Activated T-cell treated with anti-CD3 and anti-CD28 coated beads, Interleukin-2, amount 50 U/mL, for 24 hours (primary cell): ENCODE measurements around the gene LVRN.
"Not testable (repeated sequence)": the region's sequence is repeated elsewhere in the genome, so short reads cannot be mapped to it uniquely, and the experiment has no call there.

Experiments
- DNase-seq: peaks from one replicate; pipeline ENCODE4 v3.0.0-alpha.2; 2020
- H3K27ac Mint-ChIP-seq: 2 replicates; pipeline ENCODE4 v1.8.0; 2020; ENCODE audit warnings: mild to moderate bottlenecking, mixed read lengths
- H3K27me3 Mint-ChIP-seq: 2 replicates; pipeline ENCODE4 v1.8.0; 2020; ENCODE audit warnings: mixed read lengths
- H3K36me3 Mint-ChIP-seq: 2 replicates; pipeline ENCODE4 v1.8.0; 2020; ENCODE audit warnings: low read depth, mixed read lengths
- H3K4me1 Mint-ChIP-seq: 2 replicates; pipeline ENCODE4 v1.8.0; 2020; ENCODE audit warnings: low read depth, mixed read lengths
- H3K4me3 Mint-ChIP-seq: 2 replicates; pipeline ENCODE4 v1.8.0; 2020; ENCODE audit warnings: mild to moderate bottlenecking, moderate library complexity, mixed read lengths
- H3K9me3 Mint-ChIP-seq: 2 replicates; pipeline ENCODE4 v1.8.0; 2020; ENCODE audit warnings: mixed read lengths

The LVRN gene, protein sequence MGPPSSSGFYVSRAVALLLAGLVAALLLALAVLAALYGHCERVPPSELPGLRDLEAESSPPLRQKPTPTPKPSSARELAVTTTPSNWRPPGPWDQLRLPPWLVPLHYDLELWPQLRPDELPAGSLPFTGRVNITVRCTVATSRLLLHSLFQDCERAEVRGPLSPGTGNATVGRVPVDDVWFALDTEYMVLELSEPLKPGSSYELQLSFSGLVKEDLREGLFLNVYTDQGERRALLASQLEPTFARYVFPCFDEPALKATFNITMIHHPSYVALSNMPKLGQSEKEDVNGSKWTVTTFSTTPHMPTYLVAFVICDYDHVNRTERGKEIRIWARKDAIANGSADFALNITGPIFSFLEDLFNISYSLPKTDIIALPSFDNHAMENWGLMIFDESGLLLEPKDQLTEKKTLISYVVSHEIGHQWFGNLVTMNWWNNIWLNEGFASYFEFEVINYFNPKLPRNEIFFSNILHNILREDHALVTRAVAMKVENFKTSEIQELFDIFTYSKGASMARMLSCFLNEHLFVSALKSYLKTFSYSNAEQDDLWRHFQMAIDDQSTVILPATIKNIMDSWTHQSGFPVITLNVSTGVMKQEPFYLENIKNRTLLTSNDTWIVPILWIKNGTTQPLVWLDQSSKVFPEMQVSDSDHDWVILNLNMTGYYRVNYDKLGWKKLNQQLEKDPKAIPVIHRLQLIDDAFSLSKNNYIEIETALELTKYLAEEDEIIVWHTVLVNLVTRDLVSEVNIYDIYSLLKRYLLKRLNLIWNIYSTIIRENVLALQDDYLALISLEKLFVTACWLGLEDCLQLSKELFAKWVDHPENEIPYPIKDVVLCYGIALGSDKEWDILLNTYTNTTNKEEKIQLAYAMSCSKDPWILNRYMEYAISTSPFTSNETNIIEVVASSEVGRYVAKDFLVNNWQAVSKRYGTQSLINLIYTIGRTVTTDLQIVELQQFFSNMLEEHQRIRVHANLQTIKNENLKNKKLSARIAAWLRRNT

DNA sequence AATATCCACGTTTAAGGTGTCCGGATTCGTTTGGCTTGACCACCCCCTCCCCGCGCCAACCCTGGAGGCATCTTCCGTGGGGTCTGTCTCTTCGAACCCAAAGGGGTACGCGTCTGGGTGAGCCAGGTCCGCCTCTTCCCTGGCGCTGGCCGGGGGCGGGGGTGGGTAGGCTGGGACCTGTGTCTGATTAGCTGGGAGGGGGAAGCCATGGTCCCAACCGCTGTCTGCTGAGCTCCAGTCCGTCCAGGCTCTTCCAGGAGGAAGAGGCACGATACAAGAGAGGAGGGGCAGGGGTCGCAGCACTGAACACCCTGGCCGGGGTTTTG is at the start of gene LVRN:
TSS of gene LVRN (plus strand) at position 237 of the 326 bp plus-strand sequence. CDS start 143 bp downstream, outside the sequence.
- Mint-ChIP-seq H3K27me3 (peaks cover 71% of the 10 kb centered on the region), H3K9me3 (no peaks in the 10 kb centered on the region), H3K27ac (no peak within 1 kb of the TSS), H3K4me1 (peaks cover 15% of the 10 kb centered on the region), H3K4me3 (peak within 1 kb of the TSS; percentile 20), H3K36me3 (no peaks in the 10 kb centered on the region)
- DNase-seq, result no peak

DNA sequence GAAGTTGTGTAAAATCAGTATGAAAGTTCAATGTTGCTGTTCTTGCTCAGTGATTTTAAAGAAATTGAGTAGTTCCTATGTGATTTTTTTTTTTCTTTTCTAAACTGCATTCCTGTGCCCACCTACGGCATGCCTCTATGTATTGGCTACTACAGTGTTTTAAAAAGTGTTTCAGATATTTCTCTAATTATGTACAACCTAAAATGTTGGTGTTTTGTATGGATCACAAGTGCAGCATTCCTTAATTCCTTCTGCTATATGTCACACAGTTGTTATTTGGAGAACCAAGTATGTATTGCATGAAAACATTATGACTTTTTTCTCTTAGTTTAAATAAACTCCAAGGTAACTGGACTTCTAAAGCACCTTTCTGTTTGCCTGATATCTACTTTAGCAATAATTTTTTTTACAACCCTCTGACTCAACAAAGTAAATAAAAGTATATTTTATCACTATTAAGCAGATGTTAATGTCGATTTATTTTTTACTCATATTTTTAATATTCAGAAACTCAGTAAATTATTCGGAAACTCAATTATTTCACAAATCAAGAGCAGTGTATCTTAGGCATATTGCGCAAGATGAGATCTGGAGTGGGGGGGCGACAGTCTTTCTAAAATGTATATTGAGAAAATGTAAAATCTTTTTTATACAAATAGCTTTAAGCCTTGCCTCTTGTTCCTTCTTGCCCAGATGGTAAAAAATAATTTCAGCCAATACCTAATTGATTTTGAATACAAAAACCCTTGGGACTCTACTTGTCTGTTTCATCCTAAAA is 48.5 kb upstream of the LVRN start:
- peaks cover 20% of the 10 kb centered on the region for H3K36me3 Mint-ChIP-seq
- not testable (repeated sequence) for H3K4me3 Mint-ChIP-seq

DNA sequence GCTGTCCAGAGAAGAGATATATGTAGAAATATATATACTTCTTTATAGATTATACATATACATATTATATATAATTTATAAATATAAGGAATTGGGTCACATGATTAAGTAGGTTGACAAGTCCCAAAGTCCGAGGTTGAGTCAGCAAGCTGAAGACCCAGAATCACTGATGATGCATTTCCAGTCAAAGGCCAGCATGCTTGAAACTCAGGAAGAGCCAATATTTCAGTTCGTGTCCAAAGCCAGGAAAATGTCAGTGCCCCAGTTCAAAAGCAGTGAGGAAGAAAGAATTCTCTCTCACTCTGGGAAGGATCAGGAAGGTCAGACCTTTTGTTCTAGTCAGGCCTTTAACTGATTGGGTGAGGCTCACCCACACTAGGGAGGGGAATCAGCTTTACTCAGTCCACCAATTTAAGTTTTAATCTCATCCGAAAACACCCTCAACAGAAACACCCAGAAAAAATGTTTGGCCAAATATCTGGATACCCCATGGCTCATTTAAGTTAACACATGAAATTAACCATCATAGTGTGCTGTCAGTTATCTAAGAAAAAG is 42.0 kb upstream of the LVRN start:
- no peaks in the 10 kb centered on the region for H3K4me1 Mint-ChIP-seq
- no peaks in the 10 kb centered on the region for H3K9me3 Mint-ChIP-seq
- no peaks in the 10 kb centered on the region for H3K27me3 Mint-ChIP-seq
- no peak overlapping the region for H3K4me3 Mint-ChIP-seq
- no peak overlapping the region for H3K27ac Mint-ChIP-seq
- H3K36me3 Mint-ChIP-seq, result peaks cover 4% of the 10 kb centered on the region
- DNase-seq, result no peak

More for the DNA sequence above, 48.5 kb upstream of the LVRN start:
- not testable (repeated sequence) for H3K27ac Mint-ChIP-seq, H3K4me1 Mint-ChIP-seq, H3K27me3 Mint-ChIP-seq, DNase-seq, H3K9me3 Mint-ChIP-seq

DNA sequence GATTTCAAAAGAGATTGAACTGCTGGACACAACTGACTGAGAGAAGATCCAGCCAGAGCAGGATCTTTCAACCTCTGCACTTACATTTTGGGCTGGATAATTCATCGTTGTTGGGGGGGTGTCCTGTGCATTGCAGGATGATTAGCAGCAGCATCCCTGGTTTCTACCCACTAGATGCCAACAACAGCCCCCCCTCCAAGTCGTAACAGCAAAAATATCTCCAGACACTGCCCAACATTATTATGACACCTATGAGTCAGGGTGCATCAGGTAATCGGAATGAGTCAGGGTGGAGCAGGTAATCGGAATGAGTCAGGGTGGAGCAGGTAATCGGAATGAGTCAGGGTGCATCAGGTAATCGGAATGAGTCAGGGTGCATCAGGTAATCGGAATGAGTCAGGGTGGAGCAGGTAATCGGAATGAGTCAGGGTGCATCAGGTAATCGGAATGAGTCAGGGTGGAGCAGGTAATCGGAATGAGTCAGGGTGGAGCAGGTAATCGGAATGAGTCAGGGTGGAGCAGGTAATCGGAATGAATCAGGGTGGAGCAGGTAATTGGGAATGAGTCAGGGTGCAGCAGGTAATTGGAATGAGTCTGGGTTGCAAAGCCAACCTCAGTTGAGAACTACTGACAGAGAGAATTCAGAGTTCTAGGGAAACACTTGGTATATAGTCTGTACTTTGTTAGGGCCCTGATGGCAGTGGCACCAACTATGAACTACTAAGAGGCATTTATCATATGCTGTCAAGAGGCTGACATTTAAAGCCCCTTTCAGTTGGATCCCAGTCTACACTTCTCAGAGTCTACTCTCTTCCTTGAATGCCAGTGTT is 33.5 kb upstream of the LVRN start:
- H3K4me1 Mint-ChIP-seq, H3K4me3 Mint-ChIP-seq, DNase-seq: not testable (repeated sequence)

DNA sequence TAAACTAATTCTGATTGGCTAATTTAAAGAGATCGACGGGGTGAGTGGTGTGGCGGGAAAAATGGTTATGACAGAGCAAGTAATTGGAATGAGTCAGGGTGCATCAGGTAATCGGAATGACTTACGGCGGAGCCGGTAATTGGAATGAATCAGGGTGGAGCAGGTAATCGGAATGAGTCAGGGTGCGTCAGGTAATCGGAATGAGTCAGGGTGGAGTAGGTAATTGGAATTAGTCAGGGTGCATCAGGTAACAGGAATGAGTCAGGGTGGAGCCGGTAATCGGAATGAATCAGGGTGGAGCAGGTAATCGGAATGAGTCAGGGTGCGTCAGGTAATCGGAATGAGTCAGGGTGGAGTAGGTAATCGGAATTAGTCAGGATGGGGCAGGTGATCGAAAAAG is 32.1 kb upstream of the LVRN start:
- H3K4me3 Mint-ChIP-seq, DNase-seq, H3K27me3 Mint-ChIP-seq, H3K4me1 Mint-ChIP-seq, H3K9me3 Mint-ChIP-seq, H3K27ac Mint-ChIP-seq, H3K36me3 Mint-ChIP-seq: not testable (repeated sequence)

More for the DNA sequence above, 33.5 kb upstream of the LVRN start:
- not testable (repeated sequence) for H3K9me3 Mint-ChIP-seq, H3K27ac Mint-ChIP-seq, H3K27me3 Mint-ChIP-seq, H3K36me3 Mint-ChIP-seq

DNA sequence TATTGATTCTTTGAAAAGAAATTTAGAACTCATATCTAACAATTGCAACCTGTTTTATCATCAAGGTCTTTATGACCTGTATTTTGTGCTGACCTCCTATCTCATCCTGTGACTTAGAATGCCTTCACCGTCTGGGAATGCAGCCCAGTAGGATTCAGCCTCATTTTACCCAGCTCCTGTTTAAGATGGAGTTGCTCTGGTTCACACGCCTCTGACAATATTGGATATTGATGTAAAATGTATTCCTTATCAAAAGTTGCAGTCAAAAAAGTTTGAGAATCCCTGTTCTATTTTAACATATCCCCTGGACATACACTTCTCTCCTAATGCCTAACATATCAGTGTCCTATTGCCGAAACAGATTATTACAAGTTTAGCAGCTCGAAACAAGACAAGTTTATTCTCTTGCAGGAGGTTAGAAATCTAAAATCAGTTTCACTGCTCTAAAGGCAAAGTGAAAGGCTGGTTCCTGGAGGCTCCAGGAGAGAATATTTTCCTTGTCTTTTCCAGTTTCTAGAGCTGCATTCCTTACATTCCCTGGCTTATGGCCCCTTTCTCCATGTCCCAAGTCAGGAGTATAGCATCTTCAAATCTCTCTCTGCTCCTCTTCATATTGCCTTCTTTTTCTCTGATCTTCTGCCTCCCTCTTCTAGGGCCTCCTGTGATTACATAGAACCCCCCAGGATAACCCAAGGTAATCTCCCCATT is 31.5 kb upstream of the LVRN start:
- Mint-ChIP-seq H3K4me1 (no peaks in the 10 kb centered on the region), H3K27me3 (no peaks in the 10 kb centered on the region), H3K4me3 (no peak overlapping the region), H3K27ac (no peak overlapping the region), H3K9me3 (no peaks in the 10 kb centered on the region), H3K36me3 (no peaks in the 10 kb centered on the region)
- no peak for DNase-seq

DNA sequence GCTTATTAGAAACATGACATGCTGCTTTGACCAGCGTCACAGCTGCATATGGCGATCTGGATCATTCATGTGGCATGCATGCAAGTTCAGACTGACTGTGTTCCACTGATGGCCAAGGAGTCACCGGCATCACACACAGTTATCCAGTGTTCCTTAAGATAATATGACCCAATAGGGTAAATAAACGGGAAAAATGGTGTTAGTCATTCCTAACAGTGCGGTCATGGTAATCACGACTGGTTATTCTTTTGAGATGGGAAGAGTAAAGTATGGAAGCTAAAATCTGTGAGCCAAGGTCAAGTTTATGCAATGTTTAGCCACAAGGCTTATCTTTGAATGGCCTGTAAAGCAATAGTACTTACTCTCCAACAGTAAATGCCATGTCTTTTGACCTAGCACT is 29.3 kb upstream of the LVRN start:
- no peak overlapping the region for H3K4me3 Mint-ChIP-seq

DNA sequence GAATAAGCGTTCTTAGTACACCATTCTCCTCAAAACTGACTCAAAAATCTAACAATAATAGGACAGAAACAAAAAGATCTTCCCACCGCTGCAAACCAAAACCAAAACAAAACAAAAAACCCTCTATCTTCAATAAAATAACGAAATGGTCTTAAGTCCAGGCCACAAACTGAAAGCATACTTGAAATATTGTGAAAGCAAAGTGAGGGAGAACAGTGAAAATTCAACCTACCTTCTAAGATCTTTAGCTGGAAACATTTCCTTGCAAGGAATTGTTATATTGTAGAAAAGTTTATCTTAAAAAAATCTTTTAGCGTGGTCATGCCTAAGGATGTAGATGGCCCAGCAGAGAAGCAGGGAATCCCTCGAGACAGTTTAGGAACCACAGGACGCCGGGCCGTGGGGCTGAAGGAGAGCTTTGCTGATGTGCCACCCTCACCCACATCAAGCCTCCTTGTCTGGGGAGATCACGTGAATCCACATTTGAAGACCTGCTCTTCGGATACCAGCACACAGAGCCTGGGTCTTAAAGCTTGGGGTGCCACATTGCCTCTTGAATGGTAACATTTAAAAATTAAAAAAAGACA is 27.8 kb upstream of the LVRN start:
- no peak overlapping the region for H3K27ac Mint-ChIP-seq
- no peaks in the 10 kb centered on the region for H3K9me3 Mint-ChIP-seq
- H3K4me3 Mint-ChIP-seq, result no peak overlapping the region
- no peaks in the 10 kb centered on the region for H3K27me3 Mint-ChIP-seq
- DNase-seq, result no peak
- H3K4me1 Mint-ChIP-seq, result no peaks in the 10 kb centered on the region
- no peaks in the 10 kb centered on the region for H3K36me3 Mint-ChIP-seq

More for the DNA sequence above, 29.3 kb upstream of the LVRN start:
- Mint-ChIP-seq H3K4me1 (no peaks in the 10 kb centered on the region), H3K27me3 (no peaks in the 10 kb centered on the region), H3K27ac (no peak overlapping the region), H3K9me3 (no peaks in the 10 kb centered on the region), H3K36me3 (no peaks in the 10 kb centered on the region)
- DNase-seq, result no peak

DNA sequence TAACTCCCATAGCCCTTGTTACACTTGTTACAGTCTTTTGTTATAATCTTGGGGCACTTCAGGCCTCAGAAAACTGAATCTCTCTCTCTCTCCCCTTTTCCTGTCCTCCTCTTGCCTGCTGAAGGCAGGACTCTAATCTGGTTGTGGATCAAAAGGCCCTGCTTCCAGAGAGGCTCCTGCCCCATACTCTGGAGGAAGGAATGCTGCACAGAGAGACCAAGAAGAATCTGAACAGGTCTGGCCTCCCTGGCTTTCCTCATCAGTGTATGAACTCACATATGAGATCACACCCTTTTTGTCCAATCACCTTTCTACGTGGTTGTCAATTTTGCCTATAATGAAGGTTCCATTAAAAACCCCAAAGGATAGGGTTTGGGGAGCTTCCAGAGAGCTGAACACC is 26.2 kb upstream of the LVRN start:
- Mint-ChIP-seq H3K27me3 (no peaks in the 10 kb centered on the region), H3K9me3 (peaks cover 1% of the 10 kb centered on the region), H3K36me3 (no peaks in the 10 kb centered on the region), H3K27ac (no peak overlapping the region), H3K4me3 (no peak overlapping the region), H3K4me1 (no peaks in the 10 kb centered on the region)
- no peak for DNase-seq

DNA sequence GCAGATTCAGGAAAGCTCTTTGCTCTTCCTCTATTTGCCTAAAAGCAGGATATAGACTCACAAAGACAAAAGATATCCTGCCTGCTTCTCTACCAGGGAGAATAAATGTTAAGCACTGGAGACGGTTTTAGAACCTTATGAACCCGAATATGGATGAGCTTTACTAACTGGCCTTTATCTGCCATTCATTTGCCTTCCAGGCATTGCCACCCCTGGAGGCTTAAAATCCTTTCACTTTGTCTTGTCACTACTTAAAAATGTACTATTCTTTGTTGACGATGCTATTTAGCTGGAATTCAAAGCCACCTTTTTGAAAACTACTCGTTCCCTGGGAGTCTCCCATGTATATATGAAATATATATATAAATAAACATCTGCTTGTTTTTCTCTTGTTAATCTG is 23.2 kb upstream of the LVRN start:
- H3K4me1 Mint-ChIP-seq, result no peaks in the 10 kb centered on the region
- H3K4me3 Mint-ChIP-seq, result no peak overlapping the region
- H3K36me3 Mint-ChIP-seq, result no peaks in the 10 kb centered on the region
- H3K9me3 Mint-ChIP-seq, result peaks cover 5% of the 10 kb centered on the region
- H3K27me3 Mint-ChIP-seq, result no peaks in the 10 kb centered on the region
- H3K27ac Mint-ChIP-seq, result no peak overlapping the region
- no peak for DNase-seq

DNA sequence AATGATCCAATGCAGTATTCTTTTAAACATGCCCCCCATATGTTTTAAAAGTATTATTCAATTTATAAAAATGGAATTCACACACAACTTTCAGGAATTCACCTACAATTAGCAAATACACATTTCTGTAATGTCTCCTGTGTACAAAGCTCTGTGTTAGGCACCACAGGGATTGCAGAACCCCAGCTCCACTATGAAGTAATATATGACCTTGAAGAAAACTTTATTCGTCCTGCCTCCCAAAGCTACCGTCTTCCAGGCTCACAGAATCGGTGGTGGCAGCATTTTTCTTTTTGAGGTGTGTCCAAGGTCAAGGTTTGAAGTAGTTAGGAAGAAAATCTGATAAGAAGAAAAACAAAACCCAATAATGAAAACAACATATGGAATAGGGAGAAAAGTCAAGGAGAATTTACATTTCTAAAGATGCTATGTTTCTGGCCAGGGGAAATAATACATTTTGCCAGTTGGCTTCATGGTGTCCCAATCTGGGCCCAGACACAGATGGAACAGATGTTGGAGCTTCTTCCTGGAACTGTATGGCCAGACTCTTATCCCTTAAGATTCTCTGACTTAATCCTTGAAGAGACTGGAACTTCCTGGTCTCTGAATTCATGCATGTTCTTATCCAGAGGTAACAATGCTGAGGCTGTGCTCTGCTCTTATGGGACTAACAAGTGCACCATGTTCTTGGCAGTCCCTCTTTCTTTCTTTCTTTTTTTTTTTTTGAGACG is 22.0 kb upstream of the LVRN start:
- peaks cover 5% of the 10 kb centered on the region for H3K9me3 Mint-ChIP-seq
- no peaks in the 10 kb centered on the region for H3K27me3 Mint-ChIP-seq
- H3K27ac Mint-ChIP-seq, result no peak overlapping the region

DNA sequence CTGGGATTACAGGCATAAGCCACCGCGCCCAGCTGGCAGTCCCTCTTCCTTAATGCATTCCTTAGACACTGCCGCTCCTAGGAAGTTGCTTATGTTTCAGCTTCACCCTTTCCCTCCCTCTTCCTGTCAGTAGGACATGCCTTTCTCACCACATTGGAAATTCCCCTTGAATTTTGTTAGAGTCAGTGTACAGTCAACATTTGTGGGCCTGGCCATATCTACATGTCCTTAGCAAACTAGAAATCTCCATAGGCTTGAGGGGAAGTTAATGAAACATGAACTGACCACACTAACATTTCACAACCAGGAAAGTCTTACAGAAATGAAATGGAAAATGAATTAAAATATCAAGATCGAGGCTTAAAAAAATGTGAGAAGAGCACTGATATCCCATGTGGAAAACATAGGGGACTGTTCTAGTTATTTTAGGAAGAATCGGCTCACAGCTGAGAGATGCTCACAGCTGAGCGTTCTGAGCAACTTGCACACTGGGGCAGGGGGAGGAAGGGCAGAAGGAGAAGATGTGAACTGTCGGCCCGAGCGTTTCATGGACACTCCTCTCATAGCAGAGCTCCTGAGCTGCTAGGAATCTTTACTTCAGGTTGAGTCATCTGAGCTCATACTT is 21.1 kb upstream of the LVRN start:
- H3K27ac Mint-ChIP-seq, result no peak overlapping the region
- no peak overlapping the region for H3K4me3 Mint-ChIP-seq
- no peaks in the 10 kb centered on the region for H3K27me3 Mint-ChIP-seq
- H3K36me3 Mint-ChIP-seq, result no peaks in the 10 kb centered on the region
- DNase-seq, result no peak
- no peaks in the 10 kb centered on the region for H3K4me1 Mint-ChIP-seq
- H3K9me3 Mint-ChIP-seq, result peaks cover 5% of the 10 kb centered on the region

More for the DNA sequence above, 22.0 kb upstream of the LVRN start:
- no peak for DNase-seq
- H3K4me3 Mint-ChIP-seq, result no peak overlapping the region
- H3K4me1 Mint-ChIP-seq, result no peaks in the 10 kb centered on the region
- no peaks in the 10 kb centered on the region for H3K36me3 Mint-ChIP-seq
